ENCODE results near the gene NR5A2.
"Not testable (repeated sequence)": the region's sequence is repeated elsewhere in the genome, so short reads cannot be mapped to it uniquely, and the experiment has no call there.

The NR5A2 gene

DNA sequence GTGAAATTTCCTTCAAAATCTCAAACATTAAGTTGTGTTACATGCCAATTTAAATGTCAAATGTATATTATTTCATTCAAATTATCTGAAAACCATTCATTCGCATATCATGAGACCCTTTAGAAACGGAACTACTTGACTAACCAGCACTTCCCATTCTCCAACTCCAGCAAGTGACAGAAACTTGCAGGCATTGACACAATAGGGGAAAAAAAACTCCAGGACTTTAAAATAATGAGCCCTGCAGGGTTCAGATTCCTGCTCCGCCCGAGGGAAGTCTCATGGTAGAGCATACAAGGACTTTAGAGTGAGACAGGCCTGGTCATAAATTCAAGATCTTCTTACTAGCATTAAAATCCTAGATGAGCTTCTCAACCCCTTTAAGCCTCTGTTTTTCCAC is 138.9 kb downstream of the NR5A2 start:
- no peak for DNase-seq

DNA sequence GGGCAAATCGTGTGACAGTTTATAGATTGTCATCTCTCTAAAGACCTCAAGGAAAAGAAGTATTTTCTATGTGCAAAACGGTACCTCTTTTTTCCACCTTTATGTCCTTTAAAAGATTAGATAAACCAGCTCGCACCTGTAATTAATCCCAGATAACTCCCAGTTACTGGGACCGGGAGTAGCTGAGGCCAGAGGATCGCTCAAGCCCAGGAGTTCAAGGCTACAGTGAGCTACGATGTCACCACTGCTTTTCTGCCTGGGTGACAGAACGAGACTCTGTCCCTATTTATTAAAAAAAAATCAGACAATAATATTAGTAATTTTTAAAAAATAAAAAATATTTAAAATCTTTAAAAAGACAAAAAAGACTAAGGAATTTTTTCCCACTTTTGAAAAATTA is 141.4 kb downstream of the NR5A2 start:
- DNase-seq = no peak

DNA sequence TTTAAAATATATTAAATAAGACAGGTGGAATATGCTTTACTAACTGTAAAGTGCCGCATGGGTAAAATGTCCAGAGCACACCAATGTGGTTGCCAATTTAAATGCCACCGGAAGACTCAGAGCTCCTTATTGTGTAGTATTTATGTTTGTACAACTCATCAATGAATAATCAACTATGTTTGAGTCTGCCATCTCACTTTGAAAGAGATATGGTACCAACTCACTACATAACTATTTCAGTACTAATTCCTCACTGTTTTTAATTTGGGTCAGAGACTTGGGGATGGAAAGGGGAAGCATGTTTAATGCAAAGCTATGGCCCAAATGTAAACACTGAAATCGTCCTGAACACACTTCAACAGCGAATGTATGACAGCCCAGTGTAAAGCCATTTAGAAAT is 144.8 kb downstream of the NR5A2 start:
- DNase-seq = no peak

DNA sequence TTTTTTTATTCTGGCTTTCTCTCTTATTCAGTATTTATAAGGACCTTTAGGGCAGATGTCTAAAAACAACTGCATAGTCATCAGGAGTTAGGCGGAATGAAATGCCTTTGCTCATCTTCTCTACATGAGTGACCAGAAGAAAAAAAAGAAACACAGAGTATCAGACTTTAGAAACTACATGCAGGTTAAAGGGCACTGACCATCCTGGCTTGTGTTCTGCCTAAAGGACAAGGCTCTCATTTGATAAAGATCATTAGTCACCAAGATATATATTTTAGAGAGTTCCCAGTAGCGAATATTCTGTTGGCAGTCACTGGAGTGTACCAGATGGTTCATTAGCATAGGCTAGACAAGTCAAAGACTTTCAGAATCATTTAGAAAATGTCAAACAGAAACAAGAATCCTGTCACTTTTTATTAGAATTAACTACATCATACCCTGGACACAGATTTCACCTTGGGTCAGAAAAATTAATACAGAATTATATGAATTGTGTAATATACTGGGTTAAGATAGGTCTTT is 145.6 kb downstream of the NR5A2 start:
- DNase-seq = no peak

DNA sequence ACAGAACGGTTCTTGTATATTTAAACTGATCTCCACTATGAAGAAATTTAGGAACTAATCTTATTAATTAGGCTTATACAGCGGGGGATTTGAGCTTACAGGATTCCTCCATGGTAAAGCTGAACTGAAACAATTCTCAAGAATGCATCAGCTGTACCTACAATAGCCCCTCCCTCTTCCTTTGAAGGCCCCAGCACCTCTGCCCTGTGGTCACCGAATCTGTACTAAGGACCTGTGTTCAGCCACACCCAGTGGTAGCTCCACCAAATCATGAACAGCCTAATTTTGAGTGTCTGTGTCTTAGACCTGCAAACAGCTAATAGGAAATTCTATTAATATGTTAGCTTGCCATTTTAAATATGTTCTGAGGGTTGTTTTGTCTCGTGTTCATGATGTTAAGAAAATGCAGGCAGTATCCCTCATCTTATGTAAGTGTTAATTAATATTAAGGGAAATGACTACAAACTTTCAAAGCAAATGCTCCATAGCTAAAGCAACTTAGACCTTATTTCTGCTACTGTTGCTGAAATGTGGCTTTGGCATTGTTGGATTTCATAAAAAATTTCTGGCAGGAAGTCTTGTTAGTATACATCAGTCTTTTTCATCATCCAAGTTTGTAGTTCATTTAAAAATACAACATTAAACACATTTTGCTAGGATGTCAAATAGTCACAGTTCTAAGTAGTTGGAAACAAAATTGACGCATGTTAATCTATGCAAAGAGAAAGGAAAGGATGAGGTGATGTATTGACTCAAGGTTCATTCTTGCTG is 147.2 kb downstream of the NR5A2 start:
- no peak for DNase-seq

DNA sequence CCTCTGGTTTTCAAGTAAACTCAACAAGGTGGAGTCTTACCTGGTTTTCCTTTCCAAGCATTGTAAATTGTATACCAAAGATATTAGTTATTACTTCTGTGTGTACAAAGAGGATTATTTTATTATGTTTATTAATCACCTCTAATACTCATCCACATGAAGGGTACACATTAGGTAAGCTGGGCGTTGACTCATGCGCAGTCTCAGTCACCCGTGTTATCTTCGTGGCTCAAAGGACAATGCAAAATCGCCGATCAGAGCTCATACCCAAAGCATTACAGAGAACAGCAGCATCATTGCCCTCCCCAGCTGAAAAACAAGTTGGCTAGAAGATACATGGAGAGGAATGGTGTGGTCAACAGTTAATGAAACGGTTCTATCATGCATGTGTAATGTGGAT is 148.7 kb downstream of the NR5A2 start:
- no peak for DNase-seq

DNA sequence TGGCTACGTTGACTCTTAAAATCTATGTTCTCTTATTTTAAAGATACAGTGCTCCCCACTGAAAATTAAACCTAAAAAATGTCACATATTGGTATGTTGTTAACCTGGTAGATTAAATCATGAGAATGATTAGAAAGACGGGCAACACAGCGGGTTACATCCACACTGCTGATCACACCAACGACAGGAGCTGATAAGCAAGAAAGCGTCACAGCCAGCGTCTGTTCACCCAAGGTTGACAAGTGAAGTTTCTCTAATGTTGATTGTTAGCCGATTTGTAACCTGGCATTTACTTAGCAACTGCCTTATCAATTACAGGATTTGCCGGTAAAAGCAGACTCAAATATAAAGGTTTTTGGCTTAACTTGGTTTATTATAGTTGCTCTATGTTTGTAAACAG is 149.3 kb downstream of the NR5A2 start:
- DNase-seq = no peak

DNA sequence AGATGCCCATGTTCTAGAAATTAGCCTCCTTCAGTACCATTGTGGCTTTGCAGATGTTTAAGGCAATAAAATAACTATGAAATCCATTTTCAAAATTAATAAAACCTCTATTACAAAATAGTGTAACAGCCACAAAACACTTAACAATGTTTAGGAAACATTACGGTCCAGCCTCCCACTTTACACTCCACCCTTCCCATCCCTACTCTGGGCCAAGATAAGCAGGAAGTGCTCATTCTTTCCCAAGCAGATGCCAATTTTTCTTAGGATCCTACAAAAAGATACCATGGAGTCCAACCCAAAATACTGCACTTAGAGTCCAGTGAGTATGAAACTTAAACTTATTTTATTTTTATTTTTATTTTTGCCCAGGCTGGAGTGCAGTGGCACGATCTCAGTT is 150.8 kb downstream of the NR5A2 start:
- no peak for DNase-seq

DNA sequence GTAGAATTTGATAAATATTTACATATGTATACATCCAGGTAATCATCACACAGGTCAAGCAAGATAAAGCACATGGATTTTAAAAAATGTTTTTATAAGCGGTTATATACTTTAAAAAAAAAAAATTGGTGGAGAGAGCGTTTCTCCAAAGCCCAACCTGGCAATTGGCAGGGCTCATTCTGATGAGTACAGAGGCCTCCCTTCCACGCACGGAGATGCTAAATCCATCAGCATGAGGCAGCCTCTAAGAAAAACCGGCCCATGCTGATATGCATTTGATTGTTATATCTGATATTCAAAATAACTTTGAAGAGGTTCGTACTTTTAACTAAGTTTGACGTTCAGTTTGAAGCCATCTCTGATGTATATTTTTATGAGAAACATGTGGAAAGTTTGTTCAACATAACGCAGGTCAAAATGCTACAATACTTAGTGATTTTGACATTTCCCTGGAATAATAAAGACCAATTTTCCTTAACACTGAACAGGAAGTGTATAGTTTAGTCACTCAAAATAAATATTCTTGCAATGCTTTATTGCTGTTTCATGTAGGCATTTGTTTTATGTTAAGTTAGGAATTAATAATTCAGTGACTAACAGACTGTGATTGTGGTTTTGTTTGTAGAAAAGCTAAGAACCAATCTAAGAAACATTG is 151.7 kb downstream of the NR5A2 start:
- DNase-seq = no peak

DNA sequence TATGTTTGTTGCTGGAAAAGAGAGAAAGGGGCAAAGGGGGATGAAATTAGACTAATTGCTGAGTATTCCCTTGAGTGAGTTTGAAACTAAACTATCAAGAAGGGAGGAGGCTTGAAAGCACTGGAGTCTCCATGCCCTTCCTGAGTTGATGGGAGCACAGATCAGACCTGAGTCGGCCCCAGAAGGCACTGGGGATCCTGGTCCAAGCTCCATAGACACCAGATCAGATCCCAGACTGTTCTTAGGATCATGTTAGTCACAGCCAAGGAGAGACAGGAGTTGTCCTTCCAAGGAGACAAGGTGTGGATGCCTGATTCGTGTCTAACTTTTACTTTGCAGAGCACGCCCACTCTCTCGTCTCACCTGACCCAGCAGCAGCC is 152.3 kb downstream of the NR5A2 start:
- DNase-seq = no peak

DNA sequence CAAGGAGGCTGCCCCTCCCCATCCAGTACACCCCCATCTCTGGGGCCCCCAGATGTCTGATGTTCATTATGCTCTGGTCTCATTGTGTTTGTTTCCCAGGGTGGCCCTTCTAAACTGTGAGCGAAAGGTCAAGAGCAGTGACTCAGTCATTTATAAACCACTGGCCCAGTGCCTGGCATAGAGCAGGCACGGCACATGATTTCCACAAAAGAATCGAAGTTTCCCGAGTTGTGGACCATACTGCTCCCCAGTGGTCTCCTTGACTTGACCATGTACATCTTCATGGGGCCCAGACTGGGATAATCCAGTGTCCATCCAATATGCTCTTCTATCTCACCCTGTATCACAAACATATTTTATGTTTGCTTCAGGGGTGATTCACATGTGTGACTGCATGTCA is 153.3 kb downstream of the NR5A2 start:
- no peak for DNase-seq

DNA sequence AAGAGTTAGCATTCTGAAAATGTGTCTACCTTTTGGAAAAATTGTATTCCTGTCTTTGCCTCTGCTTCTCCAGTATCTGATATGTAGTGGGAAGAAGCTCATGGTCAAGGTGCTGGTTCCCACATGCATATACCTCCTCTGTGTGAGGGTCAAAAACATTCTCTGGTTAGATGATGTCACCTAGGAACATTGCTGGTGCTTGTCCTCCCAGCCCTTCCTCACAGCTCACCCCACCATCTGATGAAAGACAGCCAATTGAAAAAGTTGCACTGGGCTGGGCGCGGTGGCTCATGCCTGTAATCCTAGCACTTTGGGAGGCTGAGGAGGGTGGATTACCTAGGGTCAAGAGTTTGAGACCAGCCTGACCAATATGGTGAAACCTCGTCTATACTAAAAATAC is 154.4 kb downstream of the NR5A2 start:
- DNase-seq = no peak

DNA sequence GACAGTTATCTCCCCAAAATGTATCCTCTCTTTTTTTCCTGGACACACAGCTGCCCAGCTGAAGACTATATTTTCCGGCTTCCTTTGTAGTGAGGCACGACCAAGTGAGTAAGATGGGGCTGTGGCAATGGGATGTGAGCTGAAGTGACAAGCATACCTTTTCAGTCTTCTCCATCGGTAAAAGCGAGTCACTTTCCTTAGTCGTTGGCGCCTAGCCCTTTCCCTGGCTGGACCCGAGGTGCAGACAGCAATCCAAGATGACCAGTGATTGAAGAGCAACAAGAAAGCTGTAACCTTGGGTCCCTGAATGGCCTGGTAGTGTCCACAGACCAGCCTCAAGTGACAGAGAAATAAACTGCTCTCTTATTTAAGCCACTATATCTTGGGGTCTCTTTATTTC is 155.2 kb downstream of the NR5A2 start:
- no peak for DNase-seq

DNA sequence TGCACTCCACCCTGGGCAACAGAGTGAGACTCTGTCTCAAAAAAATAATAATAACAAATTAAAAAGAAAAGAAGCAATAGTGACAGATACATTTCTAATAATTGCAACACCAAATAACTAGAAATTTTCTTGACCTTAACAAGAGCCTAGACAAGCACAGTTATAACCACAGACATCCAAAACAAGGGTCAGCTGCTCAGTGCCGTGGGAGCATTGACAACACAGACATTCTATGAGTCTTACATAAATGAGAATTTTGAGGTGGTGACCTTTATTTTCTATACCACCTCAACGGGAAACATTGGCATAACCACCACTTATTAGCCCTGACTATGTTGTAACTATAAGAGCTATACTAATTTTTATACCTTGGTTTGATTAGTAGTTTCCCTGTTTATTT is 156.1 kb downstream of the NR5A2 start:
- DNase-seq = no peak

DNA sequence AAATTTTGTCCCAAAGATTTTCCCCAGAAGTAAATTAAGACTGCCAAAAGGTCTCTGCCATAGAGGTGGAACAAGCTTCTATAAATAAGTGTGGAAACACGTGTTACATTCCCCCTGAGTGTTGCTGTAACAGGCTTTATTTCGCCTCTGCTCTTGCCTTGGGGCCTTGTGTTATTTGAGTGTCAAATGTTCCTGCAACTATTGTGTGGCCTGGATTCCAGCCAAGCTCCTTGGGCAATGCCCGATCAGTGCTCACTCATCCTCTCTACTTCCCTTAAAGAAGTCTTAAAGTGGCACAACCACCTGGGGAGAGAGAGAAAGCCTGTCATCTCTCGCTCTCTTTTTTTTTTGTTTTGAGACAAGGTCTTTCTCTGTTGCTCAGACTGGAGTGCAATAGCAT is 156.7 kb downstream of the NR5A2 start:
- DNase-seq = no peak

DNA sequence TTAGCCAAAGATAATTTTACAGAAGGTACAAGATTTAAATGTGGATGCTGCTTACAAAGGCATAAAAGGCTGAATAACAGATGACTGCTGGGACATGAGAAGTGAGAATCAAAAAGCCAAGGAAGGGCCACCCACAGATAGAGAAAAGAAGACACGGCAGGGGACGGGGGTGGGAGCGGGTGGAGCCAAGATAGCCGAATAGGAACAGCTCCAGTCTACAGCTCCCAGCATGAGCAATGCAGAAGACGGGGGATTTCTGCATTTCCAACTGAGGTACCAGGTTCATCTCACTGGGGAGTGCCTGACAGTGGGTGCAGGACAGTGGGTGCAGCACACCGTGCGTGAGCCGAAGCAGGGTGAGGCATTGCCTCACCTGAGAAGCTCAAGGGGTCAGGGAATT is 157.7 kb downstream of the NR5A2 start:
- not testable (repeated sequence) for DNase-seq

DNA sequence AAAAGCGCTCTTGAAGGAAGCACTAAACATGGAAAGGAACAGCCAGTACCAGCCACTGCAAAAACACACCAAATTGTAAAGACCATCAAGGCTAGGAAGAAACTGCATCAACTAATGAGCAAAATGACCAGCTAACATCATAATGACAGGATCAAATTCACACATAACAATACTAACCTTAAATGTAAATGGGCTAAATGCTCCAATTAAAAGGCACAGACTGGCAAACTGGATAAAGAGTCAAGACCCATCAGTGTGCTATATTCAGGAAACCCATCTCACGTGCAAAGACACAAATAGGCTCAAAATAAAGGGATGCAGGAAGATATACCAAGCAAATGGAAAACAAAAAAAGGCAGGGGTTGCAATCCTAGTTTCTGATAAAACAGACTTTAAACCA is 159.8 kb downstream of the NR5A2 start:
- DNase-seq = not testable (repeated sequence)

DNA sequence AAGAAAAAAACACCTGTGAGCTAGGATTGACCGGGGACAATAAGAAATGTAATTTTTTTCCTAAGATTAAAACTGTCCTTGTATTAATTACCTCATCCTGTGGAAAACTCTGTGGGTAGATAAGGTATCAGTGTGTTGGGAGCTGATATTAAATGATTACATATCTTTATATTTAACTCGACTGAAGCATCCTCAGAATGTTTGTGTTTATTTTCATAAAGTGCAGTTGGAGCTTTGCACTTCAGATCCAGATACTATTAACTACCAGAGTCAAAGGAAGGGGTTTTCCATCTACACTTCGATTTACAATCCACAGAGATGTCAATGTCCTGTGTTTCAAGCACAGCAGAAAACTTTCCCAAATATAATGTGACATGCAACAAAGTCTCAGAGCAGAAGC is 164.5 kb downstream of the NR5A2 start:
- DNase-seq = no peak

DNA sequence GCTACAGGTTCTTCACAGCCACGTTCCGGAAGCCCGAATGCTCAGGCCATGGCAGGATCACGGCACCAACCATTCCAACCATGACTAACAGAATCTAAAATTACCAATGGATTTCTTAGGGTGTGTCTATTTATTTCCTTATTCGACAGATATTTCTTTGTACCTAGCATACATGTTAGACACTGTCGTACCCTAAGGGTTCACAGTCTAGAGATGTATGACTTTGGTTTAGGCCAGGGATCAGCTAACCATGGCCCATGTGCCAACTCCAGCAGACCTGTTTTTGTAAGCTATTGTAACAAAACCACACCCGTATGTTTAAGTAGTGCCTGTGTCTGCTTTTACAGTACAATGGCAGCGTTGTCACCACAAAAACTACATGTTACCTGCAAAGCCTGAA is 167.0 kb downstream of the NR5A2 start:
- DNase-seq = no peak

DNA sequence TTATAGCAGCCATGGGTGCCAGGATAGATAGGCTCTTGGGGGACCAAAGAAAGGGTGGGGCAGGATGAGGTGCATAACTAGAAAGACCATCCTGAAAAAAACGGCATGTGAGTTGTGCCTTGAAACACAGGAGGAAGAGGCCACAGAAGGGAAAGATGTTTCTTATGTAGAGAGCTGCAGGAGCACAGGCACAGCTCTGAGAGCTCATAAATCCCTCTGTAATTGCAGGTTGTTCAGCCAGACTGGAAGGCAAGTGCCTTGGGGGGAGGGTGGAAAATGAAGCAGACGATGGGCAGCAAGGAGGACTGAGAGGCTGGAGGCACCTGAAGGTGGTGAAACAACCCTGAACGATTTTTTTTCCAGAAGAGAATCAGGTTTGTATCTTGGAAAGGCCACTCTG is 170.7 kb downstream of the NR5A2 start:
- DNase-seq = no peak

DNA sequence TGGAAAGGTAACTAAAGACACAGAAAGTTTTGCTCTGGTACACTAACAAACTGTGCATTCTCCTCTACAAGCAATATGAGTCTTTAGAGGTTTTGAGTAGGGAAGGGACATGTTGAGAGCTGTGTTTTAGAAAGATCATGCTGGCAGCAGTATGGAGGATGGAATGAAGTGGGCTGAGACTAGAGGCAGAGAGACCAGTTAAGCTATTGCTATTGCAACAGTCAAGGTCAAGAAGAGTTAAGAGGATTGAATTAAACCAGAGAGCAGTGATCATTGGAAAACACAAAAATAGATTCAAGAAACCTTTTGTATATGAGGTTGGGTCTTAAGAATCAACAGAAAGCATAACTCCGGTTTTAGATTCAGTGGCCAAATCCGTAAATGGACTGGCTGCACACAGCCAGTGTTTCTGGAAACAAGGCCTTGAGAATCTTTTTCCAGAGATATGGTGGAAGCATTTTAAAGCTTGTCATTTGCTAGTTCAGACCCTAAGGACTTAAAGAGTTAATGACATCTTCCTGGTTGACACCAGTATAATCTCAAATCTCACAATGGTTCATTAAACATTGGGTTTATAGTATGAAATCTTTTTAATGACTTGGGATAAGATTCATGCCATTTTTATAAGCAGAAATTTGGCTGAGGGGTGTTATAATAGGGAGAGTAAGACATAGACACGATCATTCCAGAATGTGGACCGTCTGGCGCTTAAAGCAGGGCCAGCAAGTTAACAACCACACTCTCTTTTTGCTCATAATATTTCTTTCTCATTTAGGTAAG is 177.9 kb downstream of the NR5A2 start:
- DNase-seq = no peak

DNA sequence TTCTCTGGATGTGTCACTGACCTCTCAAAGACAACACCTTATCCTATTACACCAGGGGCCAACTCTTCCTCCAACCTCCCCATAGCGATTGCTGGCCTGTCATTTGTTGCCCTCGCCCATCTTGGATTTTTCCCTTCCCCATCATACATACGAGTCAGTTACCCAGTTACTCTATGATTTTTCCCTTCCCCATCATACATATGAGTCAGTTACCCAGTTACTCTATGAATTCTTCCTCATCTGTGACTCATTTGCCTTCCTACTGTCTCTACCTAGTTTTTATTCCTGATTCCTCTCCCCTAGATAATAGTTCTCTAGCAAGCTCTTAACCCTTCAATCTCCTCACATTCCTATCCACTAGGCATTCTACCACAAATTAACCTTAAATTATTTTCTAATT is 178.8 kb downstream of the NR5A2 start:
- no peak for DNase-seq

DNA sequence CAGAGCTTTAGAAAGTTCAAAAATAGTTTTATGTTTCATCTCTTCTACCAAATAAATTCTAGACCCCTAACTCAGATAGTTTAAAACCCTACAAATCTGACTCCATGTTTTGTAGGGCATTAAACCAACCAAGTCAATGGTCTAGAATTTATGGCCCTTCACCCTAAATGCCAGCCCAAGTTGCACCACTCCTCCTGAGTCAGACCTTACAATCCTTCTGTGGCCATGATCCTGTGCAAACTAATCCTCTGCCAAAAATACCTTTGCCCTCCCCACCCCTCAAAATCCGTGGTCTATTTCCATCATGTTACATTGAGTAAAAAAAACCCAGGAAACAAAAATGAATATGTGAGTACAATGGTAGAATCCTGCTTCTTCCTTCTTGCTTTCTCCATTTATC is 179.3 kb downstream of the NR5A2 start:
- no peak for DNase-seq

DNA sequence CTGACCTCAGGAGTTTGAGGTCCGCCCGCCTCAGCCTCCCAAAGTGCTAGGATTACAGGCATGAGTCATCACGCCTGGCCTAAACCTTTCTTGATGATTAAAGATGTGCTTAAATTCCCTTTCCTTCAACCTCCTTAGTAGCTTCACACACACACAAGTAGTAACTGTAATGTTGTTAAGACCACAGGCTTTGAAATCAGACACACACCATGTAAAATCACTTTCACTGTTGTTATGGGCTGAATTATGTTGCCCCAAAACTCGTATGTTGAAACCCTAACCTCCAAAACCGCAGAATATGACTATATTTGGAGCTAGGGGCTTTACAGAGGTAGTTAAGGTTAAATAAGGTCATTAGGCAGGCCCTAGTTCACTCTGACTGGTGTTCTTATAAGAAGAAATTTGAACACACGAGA is 180.2 kb downstream of the NR5A2 start:
- peak; percentile 10 for DNase-seq

Measured in activated CD4-positive, alpha-beta T cell treated with anti-CD3 and anti-CD28 coated beads, Interleukin-2, amount 50 U/mL, for 16 hours (primary cell).